Measurements from ENCODE around the gene IL17F. TPM values are rescaled to one million over a fixed set of nuclear protein-coding genes. Genes with fewer than 3 reads are reported as not detected.

The IL17F gene
- total RNA-seq (2022; extraction: Qiagen RNA extraction): not detected in 5 replicates

GRCh38 chr6:52244400-52244799, at the start of gene IL17F:
TSS of gene IL17F (minus strand) at chr6:52244500. CDS start at chr6:52244429, 71 bp downstream.

GRCh38 chr6:52284460-52285176, 40.3 kb upstream of the IL17F start, which contains the start of gene MCM3:
TSS of gene MCM3 (minus strand) at chr6:52284742. CDS start at chr6:52284674, 68 bp downstream.

Other genes starting within 250 kb of the IL17F start
- not detected in 5 replicates for gene PKHD1, start 156.9 kb downstream of the IL17F start, total RNA-seq (2022; extraction: Qiagen RNA extraction)
- gene IL17A, start 58.1 kb downstream of the IL17F start, total RNA-seq (2022; extraction: Qiagen RNA extraction): not detected in 5 replicates
- 71.9 to 83.1 TPM (median 76.6 TPM) in 5 replicates for gene MCM3, start 40.2 kb upstream of the IL17F start, total RNA-seq (2022; extraction: Qiagen RNA extraction)
- 1.0 to 1.5 TPM (median 1.3 TPM) in 5 replicates for gene PAQR8, start 117.7 kb upstream of the IL17F start, total RNA-seq (2022; extraction: Qiagen RNA extraction)
- 8.9 to 11.3 TPM (median 10.9 TPM) in 5 replicates for gene EFHC1, start 175.8 kb upstream of the IL17F start, total RNA-seq (2022; extraction: Qiagen RNA extraction)